ENCODE results near the gene DET1. TPM values are rescaled to one million over a fixed set of nuclear protein-coding genes. Genes with fewer than 3 reads are reported as not detected.

DET1 gene
- total RNA-seq, 2 donors from 2014 or later = 8.2 to 8.3 TPM

DNA sequence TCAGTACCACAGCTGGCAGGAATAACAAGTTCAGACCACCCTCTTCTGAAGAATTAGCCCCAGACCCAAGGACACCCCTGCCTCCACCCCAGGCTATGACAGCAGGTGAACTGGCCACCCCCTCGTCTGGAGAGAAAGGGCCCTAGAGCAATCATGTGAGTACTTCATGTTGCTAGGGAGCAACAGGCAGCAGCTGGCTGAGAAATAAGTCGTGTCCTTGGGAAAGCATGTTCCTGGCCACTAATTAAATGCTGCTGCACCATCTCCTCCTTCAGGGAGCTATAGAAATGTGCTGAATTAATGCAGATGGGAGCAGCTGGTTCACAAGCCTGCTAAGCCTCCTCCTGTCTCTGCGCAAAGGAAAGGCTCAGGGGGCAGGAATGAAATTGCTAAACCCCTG is 47.5 kb downstream of the DET1 start:
- 67 to 89% methylated on average over 3 of the region's 3 CpGs for WGBS, 2 donors
- H3K36me3 ChIP-seq (replicated peaks in 1 of 2; ENCODE audit: insufficient read depth in 1 of 2, low read depth in 2 of 2) = no peaks in the 10 kb centered on the region

GRCh38 chr15:88497109-88497765 is 49.2 kb downstream of the DET1 start:
- no peaks in the 10 kb centered on the region for H3K9me3 ChIP-seq
- H3K27ac ChIP-seq = no peak overlapping the region
- ATAC-seq (no peak), DNase-seq (no peak)
- TF ChIP-seq POLR2A (IDR thresholded peaks at IDR 0.05) = no peak
- TF ChIP-seq, protein P1, sequence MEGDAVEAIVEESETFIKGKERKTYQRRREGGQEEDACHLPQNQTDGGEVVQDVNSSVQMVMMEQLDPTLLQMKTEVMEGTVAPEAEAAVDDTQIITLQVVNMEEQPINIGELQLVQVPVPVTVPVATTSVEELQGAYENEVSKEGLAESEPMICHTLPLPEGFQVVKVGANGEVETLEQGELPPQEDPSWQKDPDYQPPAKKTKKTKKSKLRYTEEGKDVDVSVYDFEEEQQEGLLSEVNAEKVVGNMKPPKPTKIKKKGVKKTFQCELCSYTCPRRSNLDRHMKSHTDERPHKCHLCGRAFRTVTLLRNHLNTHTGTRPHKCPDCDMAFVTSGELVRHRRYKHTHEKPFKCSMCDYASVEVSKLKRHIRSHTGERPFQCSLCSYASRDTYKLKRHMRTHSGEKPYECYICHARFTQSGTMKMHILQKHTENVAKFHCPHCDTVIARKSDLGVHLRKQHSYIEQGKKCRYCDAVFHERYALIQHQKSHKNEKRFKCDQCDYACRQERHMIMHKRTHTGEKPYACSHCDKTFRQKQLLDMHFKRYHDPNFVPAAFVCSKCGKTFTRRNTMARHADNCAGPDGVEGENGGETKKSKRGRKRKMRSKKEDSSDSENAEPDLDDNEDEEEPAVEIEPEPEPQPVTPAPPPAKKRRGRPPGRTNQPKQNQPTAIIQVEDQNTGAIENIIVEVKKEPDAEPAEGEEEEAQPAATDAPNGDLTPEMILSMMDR (IDR thresholded peaks at IDR 0.05) = no peak
- no peaks in the 10 kb centered on the region for H3K36me3 ChIP-seq (replicated peaks in 1 of 2; ENCODE audit: insufficient read depth in 1 of 2, low read depth in 2 of 2)
- H3K27me3 ChIP-seq = no peaks in the 10 kb centered on the region
- no peaks in the 10 kb centered on the region for H3K4me1 ChIP-seq
- H3K4me3 ChIP-seq = no peak overlapping the region
- intact Hi-C loops (cut with DNase I) = no loop called here
- 80 to 82% methylated on average over 11 of the region's 11 CpGs for WGBS, 2 donors

More for the DNA sequence above, 47.5 kb downstream of the DET1 start:
- Histone ChIP-seq H3K4me3 (no peak overlapping the region), H3K4me1 (no peaks in the 10 kb centered on the region), H3K27ac (no peak overlapping the region), H3K9me3 (no peaks in the 10 kb centered on the region), H3K27me3 (no peaks in the 10 kb centered on the region)
- intact Hi-C loops (cut with DNase I) = no loop called here
- TF ChIP-seq, protein P1 (IDR thresholded peaks at IDR 0.05) = no peak
- no peak for TF ChIP-seq POLR2A (IDR thresholded peaks at IDR 0.05)
- ATAC-seq = peak; percentile 30
- peak in 1 of 4 donors; percentile 18 for DNase-seq

- Histone ChIP-seq H3K4me3 (no peak overlapping the region), H3K36me3 (replicated peaks in 1 of 2; ENCODE audit: insufficient read depth in 1 of 2, low read depth in 2 of 2) (no peaks in the 10 kb centered on the region), H3K27ac (no peak overlapping the region), H3K9me3 (no peaks in the 10 kb centered on the region), H3K4me1 (no peaks in the 10 kb centered on the region), H3K27me3 (no peaks in the 10 kb centered on the region)
- intact Hi-C loops (cut with DNase I) = no loop called here
- ATAC-seq (no peak), DNase-seq (no peak)
- WGBS, 2 donors = 81 to 94% methylated on average over 10 of the region's 10 CpGs
- TF ChIP-seq, protein P1 (IDR thresholded peaks at IDR 0.05) = no peak
- no peak for TF ChIP-seq POLR2A (IDR thresholded peaks at IDR 0.05)
These were observed 52.6 kb downstream of the DET1 start for GRCh38 chr15:88493844-88494243.

GRCh38 chr15:88491158-88491557 is 55.3 kb downstream of the DET1 start:
- no peaks in the 10 kb centered on the region for H3K36me3 ChIP-seq (replicated peaks in 1 of 2; ENCODE audit: insufficient read depth in 1 of 2, low read depth in 2 of 2)
- ATAC-seq (no peak), DNase-seq (no peak)
- intact Hi-C loops (cut with DNase I) = no loop called here
- no peaks in the 10 kb centered on the region for H3K4me1 ChIP-seq
- H3K4me3 ChIP-seq = no peak overlapping the region
- TF ChIP-seq POLR2A (IDR thresholded peaks at IDR 0.05) = no peak
- TF ChIP-seq, protein P1 (IDR thresholded peaks at IDR 0.05) = no peak
- no peaks in the 10 kb centered on the region for H3K9me3 ChIP-seq
- 66 to 75% methylated on average over 9 to 10 of the region's 10 CpGs for WGBS, 2 donors
- no peaks in the 10 kb centered on the region for H3K27me3 ChIP-seq
- no peak overlapping the region for H3K27ac ChIP-seq

- ATAC-seq = no peak
- H3K27ac ChIP-seq = no peak overlapping the region
- intact Hi-C loops (cut with DNase I) = no loop called here
- no peaks in the 10 kb centered on the region for H3K36me3 ChIP-seq (replicated peaks in 1 of 2; ENCODE audit: insufficient read depth in 1 of 2, low read depth in 2 of 2)
- H3K27me3 ChIP-seq = no peaks in the 10 kb centered on the region
- WGBS, 2 donors = 80 to 87% methylated on average over 3 of the region's 3 CpGs
- no peaks in the 10 kb centered on the region for H3K4me1 ChIP-seq
- no peaks in the 10 kb centered on the region for H3K9me3 ChIP-seq
- no peak overlapping the region for H3K4me3 ChIP-seq
- no peak for DNase-seq
- TF ChIP-seq, protein P1 (IDR thresholded peaks at IDR 0.05) = no peak
- no peak for TF ChIP-seq POLR2A (IDR thresholded peaks at IDR 0.05)
These were observed 56.4 kb downstream of the DET1 start for GRCh38 chr15:88490036-88490435.

Measured in body of pancreas (tissue), 4 donors.